HG02885 (cell line): ENCODE data around the gene HACD4.

Experiments
- ATAC-seq: cut with Tn5 transposase; IDR thresholded peaks from one replicate; pipeline ENCODE4 v1.9.1; 2021; ENCODE audit warnings: mild to moderate bottlenecking; ENCODE audit not compliant: unreplicated experiment, poor library complexity

The HACD4 gene

DNA sequence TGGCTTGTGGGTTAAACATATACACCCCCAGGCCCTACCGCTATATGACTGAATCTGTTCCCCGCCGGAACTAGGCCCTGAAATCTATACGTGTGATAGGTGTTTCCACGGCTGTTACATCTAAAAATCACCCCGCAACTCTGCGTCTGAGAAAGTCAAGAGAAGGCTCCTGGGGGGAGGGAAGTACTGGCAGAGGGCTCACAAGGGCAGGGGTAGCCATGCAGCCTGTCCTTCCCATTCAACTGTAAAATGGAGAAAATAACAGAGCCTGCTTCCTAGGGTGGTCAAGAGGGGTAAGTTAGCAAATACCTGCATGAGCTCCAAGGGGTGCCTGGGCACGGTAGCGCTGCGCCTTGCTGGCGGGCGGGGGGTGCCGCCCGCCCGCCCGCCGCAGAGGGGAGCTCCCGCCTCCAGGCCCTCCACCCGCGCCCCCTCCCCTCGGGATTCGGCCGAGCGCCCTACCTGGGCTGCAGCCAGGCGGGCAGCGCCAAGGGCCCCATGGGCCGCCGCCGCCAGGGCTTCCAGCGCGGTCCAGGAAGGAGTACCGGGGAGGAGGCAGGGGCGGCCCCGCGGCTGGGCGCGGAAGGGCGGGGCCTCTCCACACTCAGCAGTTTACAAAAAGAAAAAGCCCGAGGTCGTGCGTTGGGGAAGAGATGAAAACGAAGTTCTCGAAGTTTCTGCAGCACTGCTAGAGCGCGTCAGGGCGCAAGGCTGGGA, at the start of gene HACD4:
HACD4 (minus strand) TSS at position 550 of the 717 bp plus-strand sequence; CDS start at position 500, 50 bp downstream.
- ATAC-seq, result peak; percentile 82

GRCh38 chr9:21080793-21081192, 49.4 kb upstream of the HACD4 start:
- ATAC-seq, result no peak

DNA sequence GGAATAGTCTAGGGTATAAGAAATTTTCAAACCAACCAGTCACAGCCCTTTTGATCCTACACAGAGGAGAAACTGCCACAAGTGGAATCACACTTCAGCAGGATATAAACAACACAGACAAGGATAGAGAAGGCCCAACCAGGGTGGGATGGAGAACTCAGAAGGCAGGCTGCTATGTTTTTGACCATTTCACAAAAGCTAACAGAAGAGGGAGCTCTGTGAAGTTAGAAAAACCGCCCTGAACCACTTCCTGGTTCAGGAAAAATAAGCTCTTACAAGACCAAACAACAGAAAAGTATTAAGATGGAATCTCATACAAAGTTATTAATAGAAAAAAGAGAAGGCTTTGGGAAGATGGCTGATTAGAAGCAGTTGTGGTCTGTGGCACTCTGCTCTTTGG, 47.3 kb upstream of the HACD4 start:
- no peak for ATAC-seq

GRCh38 chr9:21077781-21078180, 46.3 kb upstream of the HACD4 start, which contains the start of gene IFNB1:
IFNB1 (minus strand) TSS chr9:21077942; CDS start chr9:21077869, 73 bp downstream.
- no peak for ATAC-seq

DNA sequence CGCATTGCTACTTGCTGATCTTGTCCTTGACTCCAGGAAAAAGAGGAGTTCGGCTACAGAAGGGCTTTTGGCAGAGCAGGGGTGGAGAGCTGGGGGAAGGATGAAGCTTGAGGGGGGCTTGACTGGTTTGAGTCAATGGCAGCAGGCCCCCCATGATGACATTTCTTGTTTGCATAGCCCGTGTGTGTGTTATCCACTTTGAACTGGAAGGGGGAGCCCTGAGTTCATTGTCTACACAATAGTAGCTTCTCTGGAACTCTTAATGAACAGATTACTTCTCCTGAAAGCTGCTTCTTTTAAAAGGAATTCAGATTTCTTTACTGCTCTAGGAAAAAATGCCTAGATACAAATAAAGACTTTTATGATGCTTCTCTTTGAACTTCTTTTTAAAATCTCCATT, 44.0 kb upstream of the HACD4 start:
- ATAC-seq, result no peak

DNA sequence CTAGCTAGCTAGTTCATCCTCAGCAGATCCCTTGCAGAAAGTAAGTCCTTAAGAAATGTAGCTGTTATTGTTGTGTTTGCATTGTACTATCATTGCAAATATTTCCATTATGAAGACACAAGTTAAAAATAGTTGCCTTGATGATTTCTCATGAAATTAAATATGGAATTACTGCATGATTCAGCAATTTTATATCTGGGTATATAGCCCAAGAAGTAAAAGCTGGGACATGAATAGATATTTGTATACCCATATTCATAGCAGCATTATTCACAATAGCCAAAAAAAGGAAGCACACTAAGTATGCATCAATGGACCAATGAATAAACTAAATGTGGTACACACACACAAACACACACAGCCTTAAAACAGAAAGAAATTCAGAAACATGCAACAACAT, 39.5 kb upstream of the HACD4 start:
- no peak for ATAC-seq

GRCh38 chr9:21070171-21070571, 38.7 kb upstream of the HACD4 start:
- ATAC-seq, result peak; percentile 50

GRCh38 chr9:21060919-21061561, 29.6 kb upstream of the HACD4 start:
- peak; percentile 80 for ATAC-seq

GRCh38 chr9:21056931-21057330, 25.5 kb upstream of the HACD4 start:
- ATAC-seq, result no peak

- ATAC-seq, result no peak
These were observed 22.4 kb upstream of the HACD4 start for GRCh38 chr9:21053851-21054250.

- no peak for ATAC-seq
These were observed 15.8 kb upstream of the HACD4 start for GRCh38 chr9:21047281-21047691.

GRCh38 chr9:21043841-21044240, 12.4 kb upstream of the HACD4 start:
- ATAC-seq, result no peak

GRCh38 chr9:21042466-21042865, 11.0 kb upstream of the HACD4 start:
- ATAC-seq, result no peak

DNA sequence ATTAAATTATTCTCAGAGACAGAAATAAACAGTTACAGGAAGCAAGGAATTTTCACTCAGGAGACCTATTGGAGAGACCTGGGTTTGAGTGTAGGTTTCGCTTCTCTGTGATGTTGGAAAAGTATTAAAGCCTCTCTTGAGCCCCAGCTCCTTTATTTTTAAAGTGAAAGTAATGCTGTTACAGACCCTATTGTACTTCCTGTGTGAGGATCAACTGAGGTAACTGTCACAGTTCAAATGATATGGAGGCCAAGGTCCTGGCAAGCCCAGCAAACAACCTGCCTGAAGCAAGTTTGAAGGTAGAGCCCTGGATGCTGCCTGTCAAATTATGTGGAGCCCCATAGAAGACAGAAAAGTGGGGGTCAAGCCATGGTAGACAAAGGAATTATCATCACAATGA, 7.9 kb upstream of the HACD4 start:
- no peak for ATAC-seq

DNA sequence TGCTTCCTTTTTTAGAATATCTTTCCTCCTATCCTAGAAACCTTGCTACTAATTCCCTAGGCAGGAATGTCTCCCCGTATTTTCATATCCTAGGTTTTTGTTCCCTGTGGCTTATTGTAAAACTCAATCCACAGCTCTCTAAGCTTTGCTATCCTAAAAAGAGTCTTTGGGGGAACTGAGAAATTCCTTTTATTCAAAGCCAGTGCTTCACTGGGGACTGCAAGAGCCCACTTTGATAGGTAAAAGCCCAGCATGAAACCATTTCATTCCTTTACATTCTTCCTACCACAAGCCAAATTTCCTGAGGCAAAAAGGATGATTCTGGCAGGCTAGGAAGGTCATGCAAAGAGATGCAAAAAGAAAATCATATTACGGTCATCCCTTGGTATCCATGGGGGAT, 5.8 kb upstream of the HACD4 start:
- no peak for ATAC-seq

GRCh38 chr9:21031808-21032183, 356 bp upstream of the HACD4 start:
- ATAC-seq, result no peak

DNA sequence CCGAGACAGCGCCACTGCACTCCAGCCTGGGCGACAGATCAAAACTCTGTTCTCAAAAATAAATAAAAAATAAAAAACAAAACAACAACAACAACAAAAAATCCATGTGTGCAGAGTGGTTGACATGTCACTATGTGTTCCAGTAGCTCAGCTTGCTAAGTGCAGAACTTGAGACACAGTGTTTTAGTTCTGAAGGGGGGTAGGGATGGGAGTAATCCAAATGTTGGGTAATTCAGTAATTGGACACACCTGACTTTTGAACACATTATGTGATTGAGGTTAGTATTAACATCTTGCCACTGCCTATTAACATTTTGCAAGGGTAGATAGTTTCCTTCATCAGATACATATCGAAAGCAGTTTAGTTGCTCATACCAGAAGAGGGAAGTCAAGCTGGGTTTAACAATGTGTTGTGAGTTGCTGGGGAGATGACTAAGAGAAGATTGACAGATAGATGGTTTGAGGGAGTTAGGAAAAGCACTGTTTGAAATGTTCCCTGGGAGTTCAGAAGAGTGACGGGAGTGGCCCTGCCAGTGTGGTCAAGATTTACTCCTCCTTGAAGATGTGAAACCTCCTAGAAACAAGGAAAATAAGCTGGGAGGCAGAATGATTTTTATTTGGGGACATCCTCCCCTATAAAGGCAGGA, 928 bp downstream of the HACD4 start:
- ATAC-seq, result peak; percentile 81

GRCh38 chr9:21029661-21030060, 1.8 kb downstream of the HACD4 start:
- ATAC-seq, result no peak

- ATAC-seq, result no peak
These were observed 3.0 kb downstream of the HACD4 start for GRCh38 chr9:21028466-21028865.

- ATAC-seq, result no peak
These were observed 4.1 kb downstream of the HACD4 start for GRCh38 chr9:21027295-21027694.

DNA sequence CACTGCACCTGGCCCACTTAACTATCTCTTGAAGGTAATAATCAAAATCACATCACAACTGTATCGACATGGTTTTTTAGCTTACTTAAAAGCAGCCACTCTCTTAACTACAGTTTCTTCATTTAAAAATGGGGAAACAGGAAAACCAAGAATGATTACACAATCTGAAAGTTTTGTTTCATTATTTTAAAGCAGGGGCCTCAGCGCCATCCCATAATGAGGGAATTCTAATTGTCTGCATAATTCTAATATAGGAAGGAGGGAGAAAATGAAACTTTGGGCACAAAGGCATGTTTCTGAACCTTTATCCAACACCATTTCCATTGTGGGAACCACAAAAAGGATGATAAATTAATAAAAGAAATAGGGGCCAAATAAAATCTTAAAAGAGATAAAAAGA, 7.6 kb downstream of the HACD4 start:
- no peak for ATAC-seq
